K562 (cell line): ENCODE results near the gene RNASE4. TPM values are rescaled to one million over a fixed set of nuclear protein-coding genes. Genes with fewer than 3 reads are reported as not detected.

Experiments used
- MAFF ChIP-seq: IDR thresholded peaks from 2 replicates; pipeline ENCODE4 v1.6.1; 2012; ENCODE audit warnings: low read length, improper control_type of control experiment
- MAFK ChIP-seq: IDR thresholded peaks from 2 replicates; pipeline ENCODE4 v1.6.1; 2011; ENCODE audit warnings: low read length, improper control_type of control experiment
- RBBP5 ChIP-seq: fragments of 200-600 bp; sonication (generic); IDR thresholded peaks from 2 replicates; pipeline ENCODE4 v1.6.1; 2012; ENCODE audit warnings: borderline replicate concordance, mild to moderate bottlenecking, low read length, control low read depth, inconsistent platforms; ENCODE audit not compliant: insufficient read depth, poor library complexity, severe bottlenecking
- SMAD2 ChIP-seq: fragments of 150-350 bp; IDR thresholded peaks from 2 replicates; pipeline ENCODE4 v1.6.1; 2014; ENCODE audit warnings: low read depth, mild to moderate bottlenecking, low read length
- ZNF384 ChIP-seq: IDR thresholded peaks from 2 replicates; pipeline ENCODE4 v1.6.1; 2012; ENCODE audit warnings: low read depth, low read length, improper control_type of control experiment
- polyA plus RNA-seq, 8 experiments: library from polyadenylated mRNA; depleted of rRNA in 4 of 8; stranded (reverse) in 5 of 8; unstranded in 3 of 8; fragments of >200 nt; fragmentation: Nextera tagmentation in 2 of 8; fragmentation: Illumina TruSeq in 1 of 8; extraction: Ambion mirVana in 2 of 8; extraction: Trizol in 1 of 8; gene quantifications; 2 replicates each; pipeline versions ENCODE4 v1.2.1 to v1.2.3, GENCODE V29; 2011 to 2014; ENCODE audit warnings: inconsistent platforms in 1 of 8, missing spikeins in 1 of 8
- total RNA-seq, 7 experiments: library from RNA; depleted of rRNA in 6 of 7; stranded (reverse); fragments of >200 nt in 6 of 7; fragmentation: Illumina TruSeq in 2 of 7; extraction: Trizol in 2 of 7; gene quantifications; 2 replicates each; pipeline versions ENCODE4 v1.2.1 to v1.2.3, GENCODE V29; 2011 to 2021; ENCODE audit warnings: low replicate concordance in 1 of 7
- TF ChIP-seq, protein P1 (sequence below): sonication (generic); formaldehyde crosslinking; IDR thresholded peaks from 2 replicates; pipeline ENCODE4 v1.8.0; 2023; ENCODE audit warnings: mild to moderate bottlenecking, missing genetic modification reagents
- TF ChIP-seq, protein P2 (sequence below): IDR thresholded peaks from 3 replicates; pipeline ENCODE4 v1.6.1; 2011; ENCODE audit warnings: borderline replicate concordance, mild to moderate bottlenecking, moderate library complexity; ENCODE audit not compliant: insufficient read length; ENCODE audit errors: extremely low read depth
- TF ChIP-seq, protein P3 (sequence below), 2 experiments: fragments of 450-650 bp in 1 of 2; sonication (generic) in 1 of 2; formaldehyde crosslinking in 1 of 2; IDR thresholded peaks; 2 replicates each; pipeline versions ENCODE4 v1.7.1 to v1.9.0; 2016 to 2022; ENCODE audit warnings: inconsistent platforms in 1 of 2, mild to moderate bottlenecking in 1 of 2, missing genetic modification reagents in 1 of 2

RNASE4 gene
- total and polyA plus RNA-seq, 9 of the 15 experiments (the other 6 are each of a cell fraction or from before 2014, with no cell fraction given) = 0.09 to 0.22 (median 0.13) TPM; not detected in 2

DNA sequence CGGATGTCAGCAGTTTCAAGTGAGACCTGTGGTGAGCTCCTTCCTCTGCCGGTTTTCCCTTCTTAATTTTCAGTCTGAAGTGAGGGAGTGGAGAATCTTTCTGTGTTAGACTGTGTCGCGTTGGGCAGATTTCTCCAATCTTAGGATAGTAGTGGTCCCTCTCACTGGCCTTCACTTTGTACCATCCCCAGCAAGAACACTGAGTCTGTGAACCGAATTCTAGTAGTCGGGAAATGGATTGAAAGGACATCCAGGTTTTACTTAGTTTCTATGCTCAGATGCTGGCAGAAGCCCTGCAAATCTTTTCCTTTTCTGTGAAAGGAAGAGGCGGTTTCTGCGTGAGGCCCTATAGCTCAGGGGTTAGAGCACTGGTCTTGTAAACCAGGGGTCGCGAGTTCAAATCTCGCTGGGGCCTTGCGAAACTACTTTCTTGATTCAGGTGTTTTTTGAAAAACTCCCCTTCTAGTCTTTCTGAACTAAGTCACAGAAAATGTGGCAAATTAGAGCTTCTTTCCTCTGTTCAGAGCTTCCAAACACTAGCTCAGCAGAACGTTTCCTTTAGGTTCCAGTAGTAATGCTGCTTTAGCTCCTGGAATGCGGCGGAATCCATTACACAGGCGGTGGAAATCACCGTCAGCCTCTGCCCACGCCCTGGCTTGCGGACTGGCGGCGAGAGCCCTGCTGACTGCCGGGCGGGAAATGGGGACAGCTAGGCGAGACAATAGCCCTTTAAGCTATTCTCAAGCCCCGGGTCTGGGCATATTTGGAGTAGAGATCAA, 2.8 kb upstream of the RNASE4 start (continued):
- TF ChIP-seq, protein P1, sequence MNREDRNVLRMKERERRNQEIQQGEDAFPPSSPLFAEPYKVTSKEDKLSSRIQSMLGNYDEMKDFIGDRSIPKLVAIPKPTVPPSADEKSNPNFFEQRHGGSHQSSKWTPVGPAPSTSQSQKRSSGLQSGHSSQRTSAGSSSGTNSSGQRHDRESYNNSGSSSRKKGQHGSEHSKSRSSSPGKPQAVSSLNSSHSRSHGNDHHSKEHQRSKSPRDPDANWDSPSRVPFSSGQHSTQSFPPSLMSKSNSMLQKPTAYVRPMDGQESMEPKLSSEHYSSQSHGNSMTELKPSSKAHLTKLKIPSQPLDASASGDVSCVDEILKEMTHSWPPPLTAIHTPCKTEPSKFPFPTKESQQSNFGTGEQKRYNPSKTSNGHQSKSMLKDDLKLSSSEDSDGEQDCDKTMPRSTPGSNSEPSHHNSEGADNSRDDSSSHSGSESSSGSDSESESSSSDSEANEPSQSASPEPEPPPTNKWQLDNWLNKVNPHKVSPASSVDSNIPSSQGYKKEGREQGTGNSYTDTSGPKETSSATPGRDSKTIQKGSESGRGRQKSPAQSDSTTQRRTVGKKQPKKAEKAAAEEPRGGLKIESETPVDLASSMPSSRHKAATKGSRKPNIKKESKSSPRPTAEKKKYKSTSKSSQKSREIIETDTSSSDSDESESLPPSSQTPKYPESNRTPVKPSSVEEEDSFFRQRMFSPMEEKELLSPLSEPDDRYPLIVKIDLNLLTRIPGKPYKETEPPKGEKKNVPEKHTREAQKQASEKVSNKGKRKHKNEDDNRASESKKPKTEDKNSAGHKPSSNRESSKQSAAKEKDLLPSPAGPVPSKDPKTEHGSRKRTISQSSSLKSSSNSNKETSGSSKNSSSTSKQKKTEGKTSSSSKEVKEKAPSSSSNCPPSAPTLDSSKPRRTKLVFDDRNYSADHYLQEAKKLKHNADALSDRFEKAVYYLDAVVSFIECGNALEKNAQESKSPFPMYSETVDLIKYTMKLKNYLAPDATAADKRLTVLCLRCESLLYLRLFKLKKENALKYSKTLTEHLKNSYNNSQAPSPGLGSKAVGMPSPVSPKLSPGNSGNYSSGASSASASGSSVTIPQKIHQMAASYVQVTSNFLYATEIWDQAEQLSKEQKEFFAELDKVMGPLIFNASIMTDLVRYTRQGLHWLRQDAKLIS (CRISPR knock-in tag) = no peak
- TF ChIP-seq RBBP5 (peak; percentile 16), MAFK (peak; percentile 25; the same call in 1 of the 2 replicates), ZNF384 (no peak), SMAD2 (no peak), MAFF (peak; percentile 95)
- TF ChIP-seq, protein P2, sequence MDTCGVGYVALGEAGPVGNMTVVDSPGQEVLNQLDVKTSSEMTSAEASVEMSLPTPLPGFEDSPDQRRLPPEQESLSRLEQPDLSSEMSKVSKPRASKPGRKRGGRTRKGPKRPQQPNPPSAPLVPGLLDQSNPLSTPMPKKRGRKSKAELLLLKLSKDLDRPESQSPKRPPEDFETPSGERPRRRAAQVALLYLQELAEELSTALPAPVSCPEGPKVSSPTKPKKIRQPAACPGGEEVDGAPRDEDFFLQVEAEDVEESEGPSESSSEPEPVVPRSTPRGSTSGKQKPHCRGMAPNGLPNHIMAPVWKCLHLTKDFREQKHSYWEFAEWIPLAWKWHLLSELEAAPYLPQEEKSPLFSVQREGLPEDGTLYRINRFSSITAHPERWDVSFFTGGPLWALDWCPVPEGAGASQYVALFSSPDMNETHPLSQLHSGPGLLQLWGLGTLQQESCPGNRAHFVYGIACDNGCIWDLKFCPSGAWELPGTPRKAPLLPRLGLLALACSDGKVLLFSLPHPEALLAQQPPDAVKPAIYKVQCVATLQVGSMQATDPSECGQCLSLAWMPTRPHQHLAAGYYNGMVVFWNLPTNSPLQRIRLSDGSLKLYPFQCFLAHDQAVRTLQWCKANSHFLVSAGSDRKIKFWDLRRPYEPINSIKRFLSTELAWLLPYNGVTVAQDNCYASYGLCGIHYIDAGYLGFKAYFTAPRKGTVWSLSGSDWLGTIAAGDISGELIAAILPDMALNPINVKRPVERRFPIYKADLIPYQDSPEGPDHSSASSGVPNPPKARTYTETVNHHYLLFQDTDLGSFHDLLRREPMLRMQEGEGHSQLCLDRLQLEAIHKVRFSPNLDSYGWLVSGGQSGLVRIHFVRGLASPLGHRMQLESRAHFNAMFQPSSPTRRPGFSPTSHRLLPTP = peak; percentile 73
- TF ChIP-seq, protein P3, sequence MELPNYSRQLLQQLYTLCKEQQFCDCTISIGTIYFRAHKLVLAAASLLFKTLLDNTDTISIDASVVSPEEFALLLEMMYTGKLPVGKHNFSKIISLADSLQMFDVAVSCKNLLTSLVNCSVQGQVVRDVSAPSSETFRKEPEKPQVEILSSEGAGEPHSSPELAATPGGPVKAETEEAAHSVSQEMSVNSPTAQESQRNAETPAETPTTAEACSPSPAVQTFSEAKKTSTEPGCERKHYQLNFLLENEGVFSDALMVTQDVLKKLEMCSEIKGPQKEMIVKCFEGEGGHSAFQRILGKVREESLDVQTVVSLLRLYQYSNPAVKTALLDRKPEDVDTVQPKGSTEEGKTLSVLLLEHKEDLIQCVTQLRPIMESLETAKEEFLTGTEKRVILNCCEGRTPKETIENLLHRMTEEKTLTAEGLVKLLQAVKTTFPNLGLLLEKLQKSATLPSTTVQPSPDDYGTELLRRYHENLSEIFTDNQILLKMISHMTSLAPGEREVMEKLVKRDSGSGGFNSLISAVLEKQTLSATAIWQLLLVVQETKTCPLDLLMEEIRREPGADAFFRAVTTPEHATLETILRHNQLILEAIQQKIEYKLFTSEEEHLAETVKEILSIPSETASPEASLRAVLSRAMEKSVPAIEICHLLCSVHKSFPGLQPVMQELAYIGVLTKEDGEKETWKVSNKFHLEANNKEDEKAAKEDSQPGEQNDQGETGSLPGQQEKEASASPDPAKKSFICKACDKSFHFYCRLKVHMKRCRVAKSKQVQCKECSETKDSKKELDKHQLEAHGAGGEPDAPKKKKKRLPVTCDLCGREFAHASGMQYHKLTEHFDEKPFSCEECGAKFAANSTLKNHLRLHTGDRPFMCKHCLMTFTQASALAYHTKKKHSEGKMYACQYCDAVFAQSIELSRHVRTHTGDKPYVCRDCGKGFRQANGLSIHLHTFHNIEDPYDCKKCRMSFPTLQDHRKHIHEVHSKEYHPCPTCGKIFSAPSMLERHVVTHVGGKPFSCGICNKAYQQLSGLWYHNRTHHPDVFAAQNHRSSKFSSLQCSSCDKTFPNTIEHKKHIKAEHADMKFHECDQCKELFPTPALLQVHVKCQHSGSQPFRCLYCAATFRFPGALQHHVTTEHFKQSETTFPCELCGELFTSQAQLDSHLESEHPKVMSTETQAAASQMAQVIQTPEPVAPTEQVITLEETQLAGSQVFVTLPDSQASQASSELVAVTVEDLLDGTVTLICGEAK (IDR thresholded peaks at IDR 0.05) = peak; percentile 80
- TF ChIP-seq, protein P3 (CRISPR knock-in tag; IDR thresholded peaks at IDR 0.05) = no peak
